GM18498 (cell line): Measurements from ENCODE around the gene EXTL1.

ENCODE experiments used
- ATAC-seq: cut with Tn5 transposase; IDR thresholded peaks from one replicate; pipeline ENCODE4 v1.9.1; 2021; ENCODE audit warnings: mild to moderate bottlenecking, moderate library complexity; ENCODE audit not compliant: unreplicated experiment

The EXTL1 gene

DNA sequence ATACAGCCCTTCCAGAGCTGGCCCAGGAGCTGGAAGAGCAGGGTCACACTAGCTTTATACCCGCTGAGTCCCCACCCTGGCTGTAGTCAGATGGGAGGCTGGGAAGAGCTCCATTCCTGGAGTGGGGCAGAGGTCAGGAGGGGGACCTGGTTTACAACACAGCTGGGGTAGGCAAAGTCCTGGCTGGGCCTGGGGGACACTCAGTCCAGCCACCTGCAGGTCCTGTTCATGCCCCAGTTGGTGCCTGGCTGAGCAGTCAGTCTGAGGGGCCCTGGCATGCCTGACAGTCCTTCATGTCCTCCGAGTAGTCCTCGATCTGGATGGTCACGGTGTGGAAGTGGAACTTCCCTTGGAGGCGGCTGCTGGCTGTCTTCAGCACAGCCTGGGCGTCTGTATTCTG lies 17.3 kb downstream of the EXTL1 start:
- ATAC-seq = no peak

DNA sequence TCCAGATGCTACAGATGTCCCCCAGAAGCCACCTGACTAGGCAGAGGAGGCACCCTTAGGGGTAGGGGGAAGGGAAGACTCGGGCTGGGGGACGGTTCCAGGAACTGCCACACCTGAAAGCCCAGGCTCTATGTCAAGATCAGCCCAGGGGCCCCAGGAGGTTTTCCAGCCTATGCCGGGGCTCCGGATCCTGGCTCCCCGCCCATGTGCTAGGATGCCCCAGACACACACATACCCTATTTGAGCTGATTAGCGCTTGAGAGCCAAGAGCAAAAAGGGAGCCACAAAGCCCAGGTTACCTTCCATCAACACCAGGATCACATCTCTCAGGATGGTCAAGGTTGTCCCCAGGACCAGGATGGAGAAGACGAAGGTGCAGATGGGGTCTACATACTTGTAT lies 19.8 kb downstream of the EXTL1 start:
- no peak for ATAC-seq

DNA sequence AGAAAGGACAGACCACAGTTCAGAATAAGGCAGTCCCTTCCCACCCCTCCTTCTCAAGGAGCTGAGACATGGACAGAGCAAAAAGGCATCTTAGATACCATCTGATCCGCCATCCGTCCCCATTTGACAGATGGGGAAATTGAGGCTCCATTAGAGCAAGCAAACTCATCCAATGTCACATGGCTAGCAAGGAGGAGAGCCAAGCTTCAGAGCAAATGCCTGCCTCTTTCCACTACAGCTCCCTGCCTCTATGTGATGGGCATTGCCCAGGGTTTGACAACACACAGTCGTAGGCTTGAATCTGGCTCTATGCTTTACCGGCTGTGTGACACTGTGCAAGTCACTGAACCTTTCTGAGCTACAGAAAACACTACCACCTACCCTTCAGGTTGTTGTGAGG lies 20.4 kb downstream of the EXTL1 start:
- no peak for ATAC-seq

DNA sequence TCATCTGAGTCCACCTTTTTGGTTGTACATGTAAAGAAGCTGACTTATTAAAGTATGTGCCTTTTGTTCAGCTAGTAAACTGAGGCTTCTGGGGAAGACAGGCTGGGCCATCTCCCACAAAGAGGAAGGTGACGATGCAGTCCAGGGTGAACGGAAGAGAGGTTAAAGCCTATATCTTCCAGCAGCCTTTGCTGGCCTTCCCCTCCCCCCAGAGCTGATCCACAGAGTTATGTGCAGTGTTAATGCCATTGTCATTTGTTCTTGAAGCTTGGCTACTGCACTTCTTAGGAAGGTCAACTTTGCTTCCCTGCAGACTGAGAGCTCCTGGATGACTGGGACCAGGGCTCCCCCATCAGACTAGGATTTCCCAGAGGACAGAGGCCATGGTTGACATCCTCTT lies 22.2 kb downstream of the EXTL1 start:
- ATAC-seq = no peak

DNA sequence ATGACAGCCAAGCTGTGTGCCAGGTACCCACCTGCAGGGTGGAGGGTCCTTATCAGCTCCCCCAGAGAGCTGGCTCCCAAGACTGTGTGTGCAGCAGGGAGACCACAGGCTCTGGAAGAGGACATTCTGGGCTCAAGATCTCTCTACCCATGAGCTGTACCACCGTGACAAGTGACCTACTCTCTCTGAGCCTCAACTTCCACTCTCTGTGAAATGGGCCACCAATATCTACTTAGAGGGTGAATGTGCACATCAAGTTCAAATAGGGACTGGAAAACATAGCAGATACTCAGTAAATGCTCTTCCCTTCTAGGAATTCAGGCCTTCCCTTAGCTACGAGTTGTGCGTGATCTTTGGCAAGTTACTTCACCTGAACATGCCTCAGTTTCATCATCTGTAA lies 22.8 kb downstream of the EXTL1 start:
- ATAC-seq = no peak

DNA sequence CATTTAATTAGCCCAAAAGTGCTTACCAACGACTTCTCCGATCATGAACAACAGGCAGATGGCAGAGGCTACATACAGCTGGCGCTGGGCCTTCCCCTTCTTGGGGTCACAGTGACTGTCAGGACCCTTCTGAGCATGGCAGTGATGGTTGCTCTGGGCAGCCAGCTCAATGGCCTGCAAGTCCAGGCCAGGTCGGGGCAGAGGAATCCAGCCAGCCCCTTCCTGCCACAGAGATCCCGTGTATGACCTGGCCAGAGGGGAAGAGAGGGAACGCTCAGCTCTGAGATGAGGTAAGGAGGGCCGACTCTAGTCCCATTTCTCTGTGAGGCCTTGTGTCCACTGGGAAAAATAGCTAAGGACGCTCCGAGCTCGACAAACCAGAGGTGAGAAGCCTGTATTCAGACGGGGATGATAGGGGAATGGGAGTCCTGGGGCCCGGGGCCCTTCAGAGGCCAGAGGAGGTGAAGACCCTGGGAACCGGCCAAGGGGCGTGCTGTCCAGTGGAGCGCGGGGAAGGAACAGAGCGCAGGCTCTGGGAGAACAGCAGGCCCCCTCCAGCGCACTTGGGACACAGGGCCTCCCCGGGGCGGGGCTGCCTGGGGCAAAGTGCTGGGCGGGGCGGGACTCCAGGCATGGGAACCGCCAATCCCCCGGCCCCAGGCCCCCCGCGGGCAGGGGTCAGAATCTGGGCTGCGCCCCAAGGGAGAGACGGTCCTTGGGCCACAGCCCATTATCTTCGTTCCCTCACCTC lies 23.6 kb downstream of the EXTL1 start:
- no peak for ATAC-seq

DNA sequence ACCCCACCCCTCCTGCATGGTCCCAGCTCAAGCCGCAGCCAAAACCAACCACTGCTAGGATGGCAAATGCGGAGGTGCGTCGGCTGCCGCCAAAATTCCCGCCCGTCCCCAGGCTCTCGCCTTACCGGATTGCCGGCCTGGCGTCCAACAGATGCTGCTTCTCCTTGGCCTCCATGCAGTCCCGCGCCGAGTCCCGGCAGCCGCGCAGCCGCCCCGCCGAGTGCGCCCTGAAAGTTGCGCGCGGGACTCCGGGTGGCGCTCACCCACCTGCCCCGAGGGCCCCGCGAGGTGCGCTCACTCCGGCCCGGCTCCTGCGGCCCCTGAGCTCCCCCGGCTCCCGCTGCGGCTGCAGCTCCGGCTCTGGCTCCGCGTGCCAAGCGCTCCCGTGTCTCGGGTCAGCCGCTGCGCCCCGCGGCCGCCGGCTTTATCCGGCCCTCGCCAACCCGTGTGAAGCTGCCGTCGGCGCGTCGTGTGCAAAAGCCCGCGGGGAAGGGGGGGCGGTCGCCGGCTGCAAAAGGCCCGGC lies 24.2 kb downstream of the EXTL1 start, which contains the start of gene SLC30A2:
Gene SLC30A2, minus strand, starts transcription at position 397 of the 524 bp plus-strand sequence. Its CDS starts 222 bp downstream, at position 175.
- ATAC-seq = no peak

DNA sequence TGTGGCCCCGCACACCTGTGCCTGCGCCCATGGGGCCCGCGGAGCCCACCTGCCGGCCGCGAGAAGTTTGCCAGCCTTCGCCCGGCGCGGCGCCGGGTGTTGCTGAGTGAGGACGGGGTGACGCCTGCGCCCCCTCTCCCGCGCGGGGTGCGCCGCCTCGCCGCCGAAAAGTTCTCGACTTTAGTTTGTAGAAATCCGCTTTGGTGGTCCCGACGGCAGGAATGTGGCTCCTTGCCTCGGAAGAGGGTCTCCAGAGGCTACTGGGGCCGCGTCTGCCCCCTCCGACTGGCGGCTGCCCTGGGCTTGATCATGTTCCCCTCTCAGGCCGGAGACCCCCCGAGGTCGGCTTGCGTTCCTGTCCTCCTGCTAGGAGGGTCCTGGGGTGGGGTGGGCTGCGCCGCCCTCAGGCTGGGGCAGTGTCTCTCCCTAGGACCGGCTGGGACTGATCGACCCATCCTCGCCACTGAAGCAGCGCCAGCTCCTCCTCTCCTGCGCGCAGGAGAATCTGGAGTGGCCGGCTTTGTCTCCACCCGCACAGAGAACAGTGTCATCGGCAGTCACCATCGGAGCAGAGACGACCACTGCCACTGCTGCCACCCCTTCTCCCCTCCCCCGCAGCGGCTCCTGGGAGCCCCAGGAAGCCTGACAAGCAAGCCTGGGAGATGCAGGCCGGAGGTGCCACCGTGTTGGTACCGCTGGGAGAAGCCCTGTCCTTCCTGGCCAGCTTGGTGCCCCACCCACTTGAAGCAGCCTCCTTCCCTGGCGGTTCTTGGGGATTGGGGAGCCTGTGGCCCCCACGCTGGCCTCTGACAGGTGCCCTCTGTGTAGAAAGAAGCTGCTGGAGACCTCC lies 24.9 kb downstream of the EXTL1 start:
- no peak for ATAC-seq

DNA sequence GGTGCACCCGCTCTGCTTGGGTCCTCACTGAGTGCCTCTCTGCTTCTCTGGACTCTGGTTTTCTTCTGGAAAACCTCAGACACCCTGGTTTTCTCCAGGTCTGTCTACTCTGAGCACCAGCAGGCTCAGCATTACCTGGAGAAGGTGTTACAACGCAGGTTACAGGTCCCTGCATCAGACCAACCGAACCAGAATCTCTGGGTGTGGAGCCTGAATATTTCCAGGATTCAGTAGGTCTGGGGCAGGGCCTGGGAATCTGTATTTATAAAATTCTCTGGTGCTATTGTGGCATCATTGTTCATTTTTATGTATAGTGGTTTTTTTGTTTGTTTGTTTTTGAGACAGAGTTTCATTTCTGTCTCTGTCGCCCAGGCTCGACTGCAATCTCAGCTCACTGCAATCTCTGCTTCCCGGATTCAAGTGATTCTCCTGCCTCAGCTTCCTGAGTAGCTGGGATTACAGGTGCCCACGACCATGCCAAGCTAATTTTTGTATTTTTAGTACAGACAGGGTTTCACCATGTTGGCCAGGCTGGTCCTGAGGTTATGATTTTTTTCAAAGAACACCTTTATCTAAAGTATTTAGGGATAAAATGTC lies 25.8 kb downstream of the EXTL1 start:
- ATAC-seq = no peak

DNA sequence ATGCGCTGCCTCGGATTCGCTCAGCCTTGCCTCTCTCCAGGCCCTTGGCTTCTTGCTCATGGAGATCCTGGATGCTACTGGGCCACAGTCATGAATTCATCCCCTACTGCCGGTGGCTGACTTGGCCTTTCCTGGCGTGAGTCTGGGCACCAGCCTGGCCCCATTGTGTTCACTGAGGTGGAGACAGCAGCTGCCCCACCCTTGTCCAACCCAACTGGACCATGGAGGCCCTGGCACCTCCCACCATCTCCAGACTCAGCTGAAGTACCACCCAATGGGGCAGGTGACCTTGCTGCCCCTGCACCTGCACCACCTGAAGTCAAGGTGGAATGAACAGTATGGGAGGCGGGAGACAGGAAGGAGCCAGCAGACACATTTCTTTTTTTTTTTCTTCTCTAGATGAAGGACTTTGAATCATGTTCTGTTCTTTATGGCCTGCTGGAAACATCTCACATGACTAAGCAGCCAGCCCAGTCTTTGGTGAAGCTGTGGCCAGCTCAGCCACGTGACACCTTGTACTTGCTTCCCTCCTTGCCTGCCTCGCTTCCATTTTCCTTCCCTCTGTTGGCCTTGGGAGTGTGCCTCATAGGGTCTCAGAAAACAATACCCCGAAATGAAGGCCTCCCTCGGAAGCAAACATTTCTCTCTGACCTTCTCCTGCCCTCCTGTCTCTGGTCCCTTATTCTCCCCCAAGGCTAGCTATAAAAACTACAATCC lies 28.1 kb downstream of the EXTL1 start:
- ATAC-seq = no peak

DNA sequence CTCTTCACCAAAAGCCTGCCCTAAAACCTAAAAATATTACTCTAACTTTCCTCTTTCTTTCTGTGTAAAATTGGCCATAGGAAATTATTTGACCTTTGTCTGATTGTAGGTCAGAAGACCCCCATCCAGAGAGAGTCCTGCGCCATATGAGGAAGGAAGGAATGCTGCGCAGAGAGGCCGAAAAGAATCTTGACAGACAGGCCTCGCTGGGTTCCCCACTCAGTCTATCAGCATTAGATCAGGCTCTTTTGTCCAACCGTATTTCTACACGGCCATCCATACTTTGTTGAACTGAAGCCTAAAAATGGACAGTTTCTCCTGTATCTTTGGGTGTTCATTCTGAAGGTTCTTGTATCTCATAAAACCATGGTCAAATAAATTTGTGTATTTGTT lies 28.7 kb downstream of the EXTL1 start:
- no peak for ATAC-seq

DNA sequence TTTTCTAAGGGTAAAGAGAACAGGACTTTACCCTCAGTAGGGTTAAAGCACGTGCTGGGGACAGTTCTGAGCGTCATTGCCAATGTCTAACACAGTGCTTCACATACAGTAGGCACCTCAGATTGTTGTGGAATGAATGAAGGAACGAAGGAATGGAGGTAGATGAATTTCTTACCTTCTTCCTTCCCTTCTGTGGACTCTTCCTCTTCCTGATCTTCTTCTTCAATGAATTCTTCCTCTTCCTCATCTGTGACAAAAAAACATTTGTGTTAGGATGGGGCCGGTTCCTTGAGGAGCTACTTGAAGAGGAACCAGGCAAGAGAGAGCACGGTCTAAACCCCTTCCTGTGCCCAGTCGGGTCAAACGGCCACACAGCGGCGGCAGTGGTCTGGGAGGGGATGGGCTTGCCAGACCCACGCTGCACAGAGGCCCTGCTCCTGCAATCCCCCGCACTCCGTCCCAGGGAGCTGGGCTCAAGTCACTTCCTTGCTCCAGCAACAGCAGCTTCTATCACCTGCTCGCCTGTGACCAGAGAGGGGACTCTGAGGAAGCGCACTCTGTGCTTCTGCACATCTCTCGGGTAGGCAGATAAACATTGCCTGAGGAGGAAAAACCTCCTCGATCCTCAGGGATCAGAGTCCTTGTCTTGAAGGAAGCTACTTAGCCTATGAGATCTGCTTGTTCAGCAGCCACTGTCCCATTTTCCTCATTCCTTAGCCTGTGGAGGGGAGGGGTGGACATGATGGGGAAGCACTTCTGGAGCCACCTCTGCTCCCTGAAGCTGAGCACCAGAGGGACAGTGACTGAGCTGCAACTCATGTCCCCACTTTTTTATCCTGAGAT lies 32.4 kb downstream of the EXTL1 start:
- no peak for ATAC-seq

DNA sequence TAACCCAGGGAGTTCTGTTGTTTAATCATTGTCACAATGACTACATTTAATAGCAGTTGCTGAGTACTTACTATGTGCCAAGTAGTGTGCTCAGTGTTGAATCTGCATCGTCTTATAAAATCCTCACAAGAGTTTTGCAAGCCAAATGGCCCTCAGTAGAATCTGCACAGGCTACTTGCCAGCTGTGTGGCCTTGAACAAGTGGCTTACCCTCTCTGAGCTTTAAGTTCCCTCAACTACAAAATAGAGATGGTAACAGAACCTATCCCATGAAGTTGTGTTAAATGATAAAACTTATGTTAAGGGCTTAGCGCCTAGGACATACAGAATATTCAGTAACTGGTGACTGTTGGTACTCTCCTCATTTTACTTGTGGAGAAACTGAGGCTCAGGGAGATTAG lies 33.5 kb downstream of the EXTL1 start:
- no peak for ATAC-seq

DNA sequence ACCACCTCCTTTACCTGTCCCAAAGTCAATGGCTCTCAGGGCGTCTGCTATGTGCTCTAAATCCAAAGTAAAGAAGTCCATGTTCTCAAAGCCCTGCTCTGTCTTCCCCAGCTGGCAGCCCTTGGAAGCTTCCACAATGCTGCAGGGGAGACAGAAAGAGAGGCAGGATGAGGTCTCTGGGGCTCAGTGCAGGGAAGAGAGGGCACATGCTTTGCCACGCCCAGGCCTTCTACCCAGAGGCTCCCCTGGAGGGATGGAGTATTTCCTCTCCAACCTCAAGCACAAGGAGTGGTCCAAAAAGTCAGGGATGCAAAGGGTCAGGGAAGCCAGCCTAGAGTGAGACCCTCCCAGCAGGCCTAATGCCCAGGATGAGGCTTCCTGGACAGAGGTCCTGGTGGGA lies 35.6 kb downstream of the EXTL1 start:
- no peak for ATAC-seq

DNA sequence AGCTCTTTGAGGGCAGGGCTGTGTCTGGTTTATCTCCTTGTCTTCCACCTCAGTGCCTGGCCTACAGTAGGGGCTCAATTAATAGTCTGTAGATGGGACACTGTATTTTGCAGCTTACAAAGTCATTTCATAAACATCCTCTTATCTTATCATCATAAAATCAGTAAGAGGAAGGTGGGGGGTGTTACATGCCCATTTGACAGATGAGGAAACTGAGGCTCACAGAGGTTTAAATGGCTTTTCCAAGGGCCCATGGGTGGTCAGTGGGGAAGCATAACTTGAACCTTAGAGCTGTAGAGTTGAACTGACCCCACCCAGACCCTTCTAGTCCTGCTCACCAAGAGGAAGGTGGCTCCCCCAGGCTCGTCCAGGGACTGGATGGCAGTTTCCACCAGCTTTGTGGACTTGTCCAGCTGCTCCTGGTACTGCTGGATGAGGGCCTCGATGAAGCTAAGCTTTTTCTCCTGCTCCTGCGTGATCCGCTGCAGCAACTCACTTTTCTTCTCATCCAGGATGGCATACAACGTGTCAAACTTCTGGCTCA lies 36.5 kb downstream of the EXTL1 start:
- no peak for ATAC-seq

DNA sequence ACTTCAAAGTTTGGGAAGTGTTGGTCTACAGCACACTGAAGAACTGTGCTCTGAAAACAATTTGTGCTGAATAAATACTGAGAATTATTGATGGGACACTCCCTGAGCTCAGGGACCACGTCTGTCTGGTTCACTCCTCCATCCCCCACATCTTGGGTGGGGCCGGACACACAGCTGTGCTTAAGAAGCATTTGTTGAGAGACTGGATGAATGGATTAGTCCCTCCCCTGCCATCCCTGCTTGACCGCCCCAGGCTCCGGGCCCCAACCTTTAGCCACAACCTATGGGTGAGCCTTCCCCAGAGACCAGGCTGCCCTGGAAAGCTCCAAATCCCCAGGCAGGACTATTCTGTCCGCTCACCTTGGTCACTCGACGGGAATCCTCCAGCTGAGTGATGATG lies 38.3 kb downstream of the EXTL1 start:
- no peak for ATAC-seq

DNA sequence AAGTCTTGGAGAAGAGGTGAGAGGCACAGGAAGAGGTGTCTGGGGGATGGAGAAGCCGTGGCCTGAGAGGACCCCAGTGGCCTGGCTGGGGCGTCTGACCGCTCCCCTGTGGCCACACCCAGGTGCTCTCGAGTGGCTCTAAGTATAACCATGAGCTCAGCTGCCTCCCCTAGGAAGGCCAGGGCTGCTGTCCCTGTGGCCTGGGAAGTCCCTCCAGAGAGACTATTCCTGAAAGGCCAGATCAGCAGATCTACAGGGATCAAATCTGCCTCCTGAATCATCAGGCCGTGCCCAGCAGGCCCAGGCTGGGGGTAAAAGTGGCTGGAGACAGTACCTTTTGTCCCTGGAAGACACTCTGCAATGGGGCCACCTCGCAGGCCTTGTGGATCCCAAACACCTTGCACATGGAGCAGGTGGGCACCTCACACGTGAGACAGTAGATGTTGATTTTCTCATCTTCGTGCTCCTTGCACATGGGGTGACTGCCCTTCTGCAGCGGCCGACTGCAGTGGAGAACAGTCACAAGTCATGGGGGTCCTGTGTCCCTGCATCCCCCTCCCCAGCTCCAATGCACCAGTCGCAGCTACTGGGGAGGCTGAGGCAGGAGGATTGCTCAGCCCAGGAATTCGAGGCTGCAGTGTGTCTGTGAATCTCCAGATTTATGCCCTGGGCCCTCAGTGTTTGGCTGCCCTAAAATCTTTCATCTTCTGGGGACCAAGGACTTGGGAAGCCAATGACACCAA lies 39.4 kb downstream of the EXTL1 start:
- no peak for ATAC-seq

DNA sequence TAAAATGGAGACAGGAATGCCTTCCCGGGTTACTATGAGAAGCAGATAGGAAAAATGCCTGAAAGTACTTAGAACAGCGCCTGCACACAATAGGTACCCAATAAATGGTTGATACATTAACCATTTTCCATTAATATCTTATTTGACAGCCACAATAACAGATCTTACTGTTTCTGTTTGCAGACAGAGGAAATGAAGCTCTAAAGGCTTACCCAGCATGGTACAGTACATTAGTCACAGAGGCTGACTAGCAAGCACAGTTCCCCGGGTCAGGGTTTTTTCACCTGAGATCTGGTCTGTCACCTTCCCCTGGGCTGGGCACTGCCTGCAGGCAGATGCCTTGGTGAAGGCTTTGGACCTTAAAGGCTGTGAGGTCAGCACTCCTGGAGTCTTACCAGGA lies 43.0 kb downstream of the EXTL1 start:
- no peak for ATAC-seq

DNA sequence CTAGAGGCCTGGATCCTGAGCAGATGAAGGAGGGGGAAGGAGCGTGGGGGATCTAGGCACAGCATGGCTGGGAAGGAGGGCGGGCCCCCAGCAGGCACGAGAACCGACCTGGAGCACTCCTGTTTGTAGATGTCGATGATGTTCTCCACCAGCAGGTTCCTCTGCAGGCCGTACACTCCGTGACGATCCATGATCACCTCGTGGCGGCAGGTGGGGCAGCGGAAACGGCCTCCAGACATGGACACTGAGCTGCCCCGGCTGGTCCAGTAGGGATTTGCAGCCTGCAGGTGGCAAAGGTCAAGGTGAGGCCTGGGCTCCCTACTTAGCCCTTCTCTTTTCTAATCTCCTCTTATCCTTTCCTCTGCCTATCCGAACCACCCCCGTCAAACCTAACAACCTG lies 44.6 kb downstream of the EXTL1 start:
- no peak for ATAC-seq
